CD1c-positive myeloid dendritic cell (primary cell): ENCODE data around the gene SNX10.

Experiments
- DNase-seq: peaks from one replicate; pipeline ENCODE4 v3.0.0-alpha.2; 2016; ENCODE audit errors: extremely low spot score

Gene SNX10

GRCh38 chr7:26298472-26299058, 6.9 kb downstream of the SNX10 start:
- peak; percentile 56 for DNase-seq

- peak; percentile 86 for DNase-seq
These were observed 13.6 kb downstream of the SNX10 start for GRCh38 chr7:26305090-26305868.

- DNase-seq: no peak
These were observed 14.4 kb downstream of the SNX10 start for GRCh38 chr7:26305869-26306665.

- DNase-seq: no peak
These were observed 15.1 kb downstream of the SNX10 start for GRCh38 chr7:26306790-26307189.

- DNase-seq: peak; percentile 92
These were observed 15.6 kb downstream of the SNX10 start for GRCh38 chr7:26307226-26307625.

- no peak for DNase-seq
These were observed 16.1 kb downstream of the SNX10 start for GRCh38 chr7:26307791-26308190.

GRCh38 chr7:26308551-26308950, 16.9 kb downstream of the SNX10 start:
- DNase-seq: no peak

GRCh38 chr7:26309089-26309488, 17.4 kb downstream of the SNX10 start:
- no peak for DNase-seq

- peak; percentile 22 for DNase-seq
These were observed 20.1 kb downstream of the SNX10 start for GRCh38 chr7:26311798-26312197.

- no peak for DNase-seq
These were observed 25.5 kb downstream of the SNX10 start for GRCh38 chr7:26317211-26317610.

GRCh38 chr7:26318921-26319320, 27.3 kb downstream of the SNX10 start:
- no peak for DNase-seq

- DNase-seq: peak; percentile 54
These were observed 28.0 kb downstream of the SNX10 start for GRCh38 chr7:26319636-26320035.

GRCh38 chr7:26320878-26321277, 29.2 kb downstream of the SNX10 start:
- no peak for DNase-seq

- no peak for DNase-seq
These were observed 29.8 kb downstream of the SNX10 start for GRCh38 chr7:26321435-26321834.

GRCh38 chr7:26326211-26326610, 34.5 kb downstream of the SNX10 start:
- DNase-seq: no peak

GRCh38 chr7:26328498-26329390, 37.1 kb downstream of the SNX10 start:
- peak; percentile 17 for DNase-seq

- DNase-seq: peak; percentile 64
These were observed 38.0 kb downstream of the SNX10 start for GRCh38 chr7:26329520-26330255.

GRCh38 chr7:26331113-26331512, 39.5 kb downstream of the SNX10 start:
- DNase-seq: no peak

GRCh38 chr7:26331789-26332188, 40.1 kb downstream of the SNX10 start:
- no peak for DNase-seq

GRCh38 chr7:26332698-26333097, 41.0 kb downstream of the SNX10 start:
- peak; percentile 23 for DNase-seq
